HFF-Myc (cell line): ENCODE results near the gene PRPF6.

Experiments used
- DNase-seq: peaks from one replicate; pipeline ENCODE4 v3.0.0-alpha.2; 2011; ENCODE audit warnings: low read depth; ENCODE audit errors: extremely low read depth
- H3K4me3 ChIP-seq: replicated peaks from 2 replicates; pipeline ENCODE4 v1.5.1; 2011; ENCODE audit warnings: low read depth, mild to moderate bottlenecking, control low read depth, low read length
- CTCF ChIP-seq: IDR thresholded peaks from 2 replicates; pipeline ENCODE4 v1.5.1; 2012; ENCODE audit warnings: mild to moderate bottlenecking, low read depth, low read length, control low read depth; ENCODE audit errors: missing control alignments

The PRPF6 gene

GRCh38 chr20:64074184-64074789, 93.4 kb downstream of the PRPF6 start:
- TF ChIP-seq CTCF = no peak
- no peak for DNase-seq
- no peak overlapping the region for H3K4me3 ChIP-seq

- H3K4me3 ChIP-seq = no peak overlapping the region
- DNase-seq = no peak
- no peak for TF ChIP-seq CTCF
Measured at GRCh38 chr20:64074963-64075362, 94.0 kb downstream of the PRPF6 start.

GRCh38 chr20:64075556-64075955, 94.6 kb downstream of the PRPF6 start:
- TF ChIP-seq CTCF = no peak
- H3K4me3 ChIP-seq = no peak overlapping the region
- DNase-seq = no peak

GRCh38 chr20:64076061-64076997, 95.4 kb downstream of the PRPF6 start:
- no peak for DNase-seq
- no peak for TF ChIP-seq CTCF
- no peak overlapping the region for H3K4me3 ChIP-seq

GRCh38 chr20:64077094-64077493, 96.2 kb downstream of the PRPF6 start:
- no peak for DNase-seq
- no peak for TF ChIP-seq CTCF
- H3K4me3 ChIP-seq = no peak overlapping the region

- DNase-seq = no peak
- H3K4me3 ChIP-seq = no peak overlapping the region
- TF ChIP-seq CTCF = no peak
Measured at GRCh38 chr20:64077541-64077875, 96.6 kb downstream of the PRPF6 start.
